Body of pancreas (tissue), 4 donors: Measurements from ENCODE around the gene S1PR5. TPM values are rescaled to one million over a fixed set of nuclear protein-coding genes. Genes with fewer than 3 reads are reported as not detected.
A peak's percentile ranks its signal among the peaks of the same experiment; 100 is the strongest.

Experiments
- ATAC-seq: fragments of 150-250 bp; one replicate; pipeline ENCODE4 v1.9.1; 2016
- DNase-seq, 4 donors: peaks; one replicate each; pipeline ENCODE4 v3.0.0-alpha.2; 2019
- H3K27ac ChIP-seq, 4 donors: fragments of 200-600 bp; sonication (generic); 1 replicate in 3 of 4; 2 replicates in 1 of 4; pipeline versions ENCODE4 v1.5.1 to v1.6.1; 2016 to 2019; ENCODE audit warnings: mild to moderate bottlenecking in 1 of 4, mixed read lengths in 1 of 4, moderate library complexity in 1 of 4
- H3K27me3 ChIP-seq, 2 donors: fragments of 200-600 bp; sonication (generic); one replicate each; pipeline ENCODE4 v1.6.0; 2016; ENCODE audit warnings: mild to moderate bottlenecking in 1 of 2
- H3K36me3 ChIP-seq, 2 donors: fragments of 200-600 bp; sonication (generic); replicated peaks in 1 of 2; 2 replicates each; pipeline ENCODE4 v1.5.1; 2016; ENCODE audit warnings: low read depth in 2 of 2; ENCODE audit not compliant: insufficient read depth in 1 of 2
- H3K4me1 ChIP-seq: fragments of 200-600 bp; sonication (generic); one replicate; pipeline ENCODE4 v1.6.0; 2016
- H3K4me3 ChIP-seq, 2 donors: fragments of 200-600 bp; sonication (generic); 1 replicate in 1 of 2; 2 replicates in 1 of 2; pipeline ENCODE4 v1.5.1; 2016 to 2019
- H3K9me3 ChIP-seq, 3 donors: fragments of 200-600 bp; sonication (generic); 1 replicate in 2 of 3; 2 replicates in 1 of 3; pipeline ENCODE4 v1.5.1; 2016
- POLR2A ChIP-seq, 3 donors: fragments of 450-650 bp; IDR thresholded peaks; one replicate each; pipeline ENCODE4 v1.6.1; 2016; ENCODE audit warnings: antibody characterized with exemption in 3 of 3, mild to moderate bottlenecking in 2 of 3
- WGBS, 2 donors: methylation state at CpG; one replicate each; pipeline ENCODE4 v1.1.5; 2017; 5-methylcytosine and 5-hydroxymethylcytosine counted together
- intact Hi-C: fragments of 100-400 bp; cut with DNase I; formaldehyde crosslinking; loops from one replicate; pipeline ENCODE4 v1.15.1; 2023
- total RNA-seq, 2 donors: library from RNA; depleted of rRNA; stranded (reverse); fragments of >200 nt; gene quantifications; one replicate each; pipeline ENCODE4 v1.1.0, GENCODE V29; 2016
- TF ChIP-seq, protein P1 (sequence below), 7 experiments: fragments of 450-650 bp in 4 of 7; fragments of 200-600 bp in 3 of 7; sonication (generic) in 3 of 7; IDR thresholded peaks; one replicate each; pipeline ENCODE4 v1.5.1; 2016 to 2019; ENCODE audit warnings: antibody characterized with exemption in 7 of 7

Gene S1PR5
- total RNA-seq, 2 donors from 2014 or later, result 1.0 to 1.6 TPM

GRCh38 chr19:10508036-10508435 is 9.2 kb downstream of the S1PR5 start:
- TF ChIP-seq, protein P1, sequence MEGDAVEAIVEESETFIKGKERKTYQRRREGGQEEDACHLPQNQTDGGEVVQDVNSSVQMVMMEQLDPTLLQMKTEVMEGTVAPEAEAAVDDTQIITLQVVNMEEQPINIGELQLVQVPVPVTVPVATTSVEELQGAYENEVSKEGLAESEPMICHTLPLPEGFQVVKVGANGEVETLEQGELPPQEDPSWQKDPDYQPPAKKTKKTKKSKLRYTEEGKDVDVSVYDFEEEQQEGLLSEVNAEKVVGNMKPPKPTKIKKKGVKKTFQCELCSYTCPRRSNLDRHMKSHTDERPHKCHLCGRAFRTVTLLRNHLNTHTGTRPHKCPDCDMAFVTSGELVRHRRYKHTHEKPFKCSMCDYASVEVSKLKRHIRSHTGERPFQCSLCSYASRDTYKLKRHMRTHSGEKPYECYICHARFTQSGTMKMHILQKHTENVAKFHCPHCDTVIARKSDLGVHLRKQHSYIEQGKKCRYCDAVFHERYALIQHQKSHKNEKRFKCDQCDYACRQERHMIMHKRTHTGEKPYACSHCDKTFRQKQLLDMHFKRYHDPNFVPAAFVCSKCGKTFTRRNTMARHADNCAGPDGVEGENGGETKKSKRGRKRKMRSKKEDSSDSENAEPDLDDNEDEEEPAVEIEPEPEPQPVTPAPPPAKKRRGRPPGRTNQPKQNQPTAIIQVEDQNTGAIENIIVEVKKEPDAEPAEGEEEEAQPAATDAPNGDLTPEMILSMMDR (IDR thresholded peaks at IDR 0.05), result no peak
- TF ChIP-seq POLR2A (IDR thresholded peaks at IDR 0.05), result no peak
- H3K4me3 ChIP-seq, result no peak overlapping the region
- no peak for ATAC-seq
- intact Hi-C loops, result no loop called here
- WGBS, 2 donors, result 82 to 84% methylated on average over 16 of the region's 16 CpGs
- H3K4me1 ChIP-seq, result peaks cover 16% of the 10 kb centered on the region
- no peak overlapping the region for H3K27ac ChIP-seq
- no peak for DNase-seq
- H3K9me3 ChIP-seq, result no peaks in the 10 kb centered on the region
- no peaks in the 10 kb centered on the region for H3K36me3 ChIP-seq
- H3K27me3 ChIP-seq, result no peaks in the 10 kb centered on the region

- Histone ChIP-seq H3K27me3 (no peaks in the 10 kb centered on the region), H3K9me3 (no peaks in the 10 kb centered on the region), H3K27ac (peak overlapping the region in 1 of 4 donors; percentile 46), H3K4me3 (no peak overlapping the region), H3K36me3 (no peaks in the 10 kb centered on the region), H3K4me1 (peaks cover 28% of the 10 kb centered on the region)
- 23 to 26% methylated on average over 17 of the region's 17 CpGs for WGBS, 2 donors
- intact Hi-C loops, result no loop called here
- ATAC-seq (no peak), DNase-seq (peak; percentile 85 to 90 (median 86))
- TF ChIP-seq, protein P1 (IDR thresholded peaks at IDR 0.05), result peak; percentile 75 to 88 (median 83)
- TF ChIP-seq POLR2A (IDR thresholded peaks at IDR 0.05), result no peak
Measured at GRCh38 chr19:10505583-10506229, 11.5 kb downstream of the S1PR5 start.

GRCh38 chr19:10503002-10503789 is 14.1 kb downstream of the S1PR5 start, which contains the start of gene KEAP1:
KEAP1 (minus strand) TSS chr19:10503356; CDS start chr19:10500033, 3,323 bp downstream.
- intact Hi-C loops, result no loop called here
- H3K27me3 ChIP-seq, result no peaks in the 10 kb centered on the region
- peak within 1 kb of the TSS; percentile 72 to 73 for H3K4me3 ChIP-seq
- 3 to 7% methylated on average over 30 to 59 of the region's 73 CpGs for WGBS, 2 donors
- H3K36me3 ChIP-seq, result peaks cover 2 to 3% of the 10 kb centered on the region in 2 donors
- TF ChIP-seq, protein P1 (IDR thresholded peaks at IDR 0.05), result peak in 1 of 7 experiments; percentile 3
- TF ChIP-seq POLR2A (IDR thresholded peaks at IDR 0.05), result peak in 1 of 3 donors; percentile 6
- H3K27ac ChIP-seq, result peak within 1 kb of the TSS; percentile 95 to 99 (median 98)
- peak; percentile 28 for ATAC-seq
- no peaks in the 10 kb centered on the region for H3K9me3 ChIP-seq
- peaks cover 45% of the 10 kb centered on the region for H3K4me1 ChIP-seq
- peak; percentile 28 to 58 (median 52) for DNase-seq

- Histone ChIP-seq H3K27me3 (no peaks in the 10 kb centered on the region), H3K4me1 (peaks cover 45% of the 10 kb centered on the region), H3K9me3 (no peaks in the 10 kb centered on the region), H3K36me3 (peaks cover 2 to 3% of the 10 kb centered on the region in 2 donors), H3K27ac (peak overlapping the region; percentile 95 to 99 (median 98)), H3K4me3 (peak overlapping the region; percentile 72 to 73)
- peak; percentile 66 to 93 (median 75) for TF ChIP-seq POLR2A (IDR thresholded peaks at IDR 0.05)
- TF ChIP-seq, protein P1 (IDR thresholded peaks at IDR 0.05), result peak in 4 of 7 experiments; percentile 4 to 27 (median 19)
- ATAC-seq (peak; percentile 90), DNase-seq (peak; percentile 95 to 97 (median 96))
- WGBS, 2 donors, result 1% methylated on average over 51 of the region's 65 CpGs; no CpG with 5 or more reads in 1 of the 2 donors
- intact Hi-C loops, result no loop called here
Measured at GRCh38 chr19:10502524-10503001, 14.7 kb downstream of the S1PR5 start.
